Cardiac fibroblast (primary cell): ENCODE data around the gene PI4KB.

Source experiments
- DNase-seq, 2 donors: peaks; one replicate each; pipeline versions ENCODE4 v3.0.0 to v3.0.0-alpha.2; 2010; ENCODE audit warnings: low read depth in 2 of 2
- H3K4me3 ChIP-seq, 2 donors: replicated peaks in 1 of 2; 1 replicate in 1 of 2; 2 replicates in 1 of 2; pipeline ENCODE4 v1.5.1; 2011; ENCODE audit warnings: low read depth in 2 of 2, low read length in 2 of 2, mild to moderate bottlenecking in 2 of 2, moderate library complexity in 1 of 2
- CTCF ChIP-seq: IDR thresholded peaks from one replicate; pipeline ENCODE4 v1.5.1; 2011; ENCODE audit warnings: low read depth, mild to moderate bottlenecking, low read length, inconsistent platforms

The PI4KB gene

GRCh38 chr1:151327223-151327902 lies at the start of gene PI4KB:
Gene PI4KB, minus strand, starts transcription at chr1:151327416. Its CDS starts 10,935 bp downstream, at chr1:151316481.
- no peak for TF ChIP-seq CTCF
- DNase-seq, result peak; percentile 99

GRCh38 chr1:151373196-151373595 lies 46.0 kb upstream of the PI4KB start:
- no peak for TF ChIP-seq CTCF
- H3K4me3 ChIP-seq, result no peak overlapping the region
- DNase-seq, result no peak

More at GRCh38 chr1:151327223-151327902, at the start of gene PI4KB:
- H3K4me3 ChIP-seq, result peak within 1 kb of the TSS; percentile 69 to 79

GRCh38 chr1:151372058-151372934 lies 45.1 kb upstream of the PI4KB start, which contains the start of gene SELENBP1:
Gene SELENBP1, minus strand, starts transcription at chr1:151372705. Its CDS starts 64 bp downstream, at chr1:151372641.
- no peak for TF ChIP-seq CTCF
- H3K4me3 ChIP-seq, result peak within 1 kb of the TSS; percentile 50 to 54
- peak; percentile 84 to 92 for DNase-seq

GRCh38 chr1:151371370-151372057 lies 44.3 kb upstream of the PI4KB start:
- peak overlapping the region; percentile 50 to 54 for H3K4me3 ChIP-seq
- DNase-seq, result peak; percentile 69 to 82
- TF ChIP-seq CTCF, result no peak

GRCh38 chr1:151370211-151370911 lies 43.1 kb upstream of the PI4KB start:
- no peak overlapping the region for H3K4me3 ChIP-seq
- no peak for TF ChIP-seq CTCF
- DNase-seq, result peak; percentile 48 to 65

GRCh38 chr1:151369621-151370048 lies 42.4 kb upstream of the PI4KB start:
- no peak overlapping the region for H3K4me3 ChIP-seq
- DNase-seq, result no peak
- TF ChIP-seq CTCF, result no peak
